ENCODE results near the gene PIAS1. TPM values are rescaled to one million over a fixed set of nuclear protein-coding genes. Genes with fewer than 3 reads are reported as not detected.

Gene PIAS1
- total and polyA plus RNA-seq, 9 of the 15 experiments (the other 6 are each of a cell fraction or from before 2014, with no cell fraction given), result 18.0 to 59.1 (median 28.5) TPM

DNA sequence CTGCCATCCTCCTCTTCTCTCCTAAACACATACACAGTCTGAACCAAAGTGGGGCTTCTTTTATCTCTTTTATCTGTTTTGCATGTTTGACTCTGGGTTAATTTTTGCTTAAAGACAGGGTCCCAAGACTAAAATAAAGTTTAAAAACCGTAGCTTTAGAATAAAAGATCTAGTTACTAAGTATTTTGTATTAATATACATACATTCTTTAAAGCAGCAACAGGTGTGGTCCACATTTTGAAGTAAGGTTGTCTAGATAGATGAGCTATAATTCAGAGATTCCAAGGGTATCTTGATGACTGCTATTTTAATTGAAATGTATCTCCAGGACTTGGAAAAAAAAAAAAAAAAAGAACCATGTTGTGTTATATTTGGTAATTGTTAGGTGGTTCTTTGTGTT, 89.7 kb downstream of the PIAS1 start:
- CTCF ChIA-PET (ENCODE audit: low intra/inter-chr PET ratio), result no interaction called here
- Histone ChIP-seq H3K36me3 (ENCODE audit: control insufficient read depth, insufficient read depth, low read length) (peaks cover 31% of the 10 kb centered on the region; the same call in 2 of the 3 replicates), H3K9me1 (ENCODE audit: control insufficient read depth, insufficient read depth, low read length) (no peaks in the 10 kb centered on the region), H4K20me1 (replicated peaks; ENCODE audit: control insufficient read depth, insufficient read depth, low read length) (no peaks in the 10 kb centered on the region), H3K9me3 (replicated peaks; ENCODE audit: control insufficient read depth, insufficient read depth, low read depth, low read length) (no peaks in the 10 kb centered on the region), H3K4me3 (no peak overlapping the region), H3K27ac (ENCODE audit: extremely low read depth, low read depth, low read length) (no peak overlapping the region), H3K4me2 (ENCODE audit: insufficient read depth, low read length) (no peak overlapping the region), H3K4me1 (replicated peaks in 1 of 2; ENCODE audit: control insufficient read depth in 2 of 2, insufficient read depth in 2 of 2, low read length in 2 of 2) (no peaks in the 10 kb centered on the region), H3K9ac (ENCODE audit: insufficient read depth in 1 of 2, low read depth in 2 of 2, low read length in 2 of 2) (no peak overlapping the region), H2AFZ (ENCODE audit: low read depth, low read length) (no peak overlapping the region), H3K79me2 (ENCODE audit: control insufficient read depth, insufficient read depth, low read length) (peaks cover 2% of the 10 kb centered on the region; the same call in 1 of the 3 replicates), H3K27me3 (ENCODE audit: control insufficient read depth in 2 of 2, insufficient read depth in 2 of 2, low read length in 2 of 2) (no peaks in the 10 kb centered on the region)
- in situ Hi-C loops (cut with MboI) (no loop called here), intact Hi-C loops (cut with micrococcal nuclease) (no loop called here)
- FAIRE-seq, result no peak
- WGBS (ENCODE audit: insufficient coverage, low coverage, missing lambda C conversion rate), result 78% methylated on average over 1 of the region's 1 CpG
- BruUV-seq (replicated peaks), result no TSS peak
- no peak for DNase-seq (ENCODE audit: extremely low read depth in 1 of 4, low spot score in 3 of 4)
- ATAC-seq, result no peak
- TF ChIP-seq ZNF586 (CRISPR knock-in tag; conservative IDR thresholded peaks at IDR 0.05) (no peak), ZBTB17 (CRISPR knock-in tag; IDR thresholded peaks at IDR 0.05) (no peak), GATAD2B (IDR thresholded peaks at IDR 0.05; ENCODE audit: borderline replicate concordance) (no peak), ZNF274 (IDR thresholded peaks at IDR 0.05; ENCODE audit: borderline replicate concordance, low read depth, low read length) (no peak), HLTF (IDR thresholded peaks at IDR 0.05) (no peak), ZNF124 (CRISPR knock-in tag; IDR thresholded peaks at IDR 0.05) (no peak), ZNF212 (CRISPR knock-in tag; IDR thresholded peaks at IDR 0.05) (no peak), ZC3H4 (CRISPR knock-in tag; IDR thresholded peaks at IDR 0.05; ENCODE audit: borderline replicate concordance) (no peak), KLF10 (CRISPR knock-in tag; IDR thresholded peaks at IDR 0.05) (no peak), PCBP2 (IDR thresholded peaks at IDR 0.05; ENCODE audit: low read depth, low read length, poor library complexity, severe bottlenecking) (no peak), SREBF2 (CRISPR knock-in tag; IDR thresholded peaks at IDR 0.05) (no peak)
- TF ChIP-seq, protein P1, sequence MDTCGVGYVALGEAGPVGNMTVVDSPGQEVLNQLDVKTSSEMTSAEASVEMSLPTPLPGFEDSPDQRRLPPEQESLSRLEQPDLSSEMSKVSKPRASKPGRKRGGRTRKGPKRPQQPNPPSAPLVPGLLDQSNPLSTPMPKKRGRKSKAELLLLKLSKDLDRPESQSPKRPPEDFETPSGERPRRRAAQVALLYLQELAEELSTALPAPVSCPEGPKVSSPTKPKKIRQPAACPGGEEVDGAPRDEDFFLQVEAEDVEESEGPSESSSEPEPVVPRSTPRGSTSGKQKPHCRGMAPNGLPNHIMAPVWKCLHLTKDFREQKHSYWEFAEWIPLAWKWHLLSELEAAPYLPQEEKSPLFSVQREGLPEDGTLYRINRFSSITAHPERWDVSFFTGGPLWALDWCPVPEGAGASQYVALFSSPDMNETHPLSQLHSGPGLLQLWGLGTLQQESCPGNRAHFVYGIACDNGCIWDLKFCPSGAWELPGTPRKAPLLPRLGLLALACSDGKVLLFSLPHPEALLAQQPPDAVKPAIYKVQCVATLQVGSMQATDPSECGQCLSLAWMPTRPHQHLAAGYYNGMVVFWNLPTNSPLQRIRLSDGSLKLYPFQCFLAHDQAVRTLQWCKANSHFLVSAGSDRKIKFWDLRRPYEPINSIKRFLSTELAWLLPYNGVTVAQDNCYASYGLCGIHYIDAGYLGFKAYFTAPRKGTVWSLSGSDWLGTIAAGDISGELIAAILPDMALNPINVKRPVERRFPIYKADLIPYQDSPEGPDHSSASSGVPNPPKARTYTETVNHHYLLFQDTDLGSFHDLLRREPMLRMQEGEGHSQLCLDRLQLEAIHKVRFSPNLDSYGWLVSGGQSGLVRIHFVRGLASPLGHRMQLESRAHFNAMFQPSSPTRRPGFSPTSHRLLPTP (IDR thresholded peaks at IDR 0.05; ENCODE audit: borderline replicate concordance, extremely low read depth, insufficient read length), result no peak
- TF ChIP-seq, protein P2, sequence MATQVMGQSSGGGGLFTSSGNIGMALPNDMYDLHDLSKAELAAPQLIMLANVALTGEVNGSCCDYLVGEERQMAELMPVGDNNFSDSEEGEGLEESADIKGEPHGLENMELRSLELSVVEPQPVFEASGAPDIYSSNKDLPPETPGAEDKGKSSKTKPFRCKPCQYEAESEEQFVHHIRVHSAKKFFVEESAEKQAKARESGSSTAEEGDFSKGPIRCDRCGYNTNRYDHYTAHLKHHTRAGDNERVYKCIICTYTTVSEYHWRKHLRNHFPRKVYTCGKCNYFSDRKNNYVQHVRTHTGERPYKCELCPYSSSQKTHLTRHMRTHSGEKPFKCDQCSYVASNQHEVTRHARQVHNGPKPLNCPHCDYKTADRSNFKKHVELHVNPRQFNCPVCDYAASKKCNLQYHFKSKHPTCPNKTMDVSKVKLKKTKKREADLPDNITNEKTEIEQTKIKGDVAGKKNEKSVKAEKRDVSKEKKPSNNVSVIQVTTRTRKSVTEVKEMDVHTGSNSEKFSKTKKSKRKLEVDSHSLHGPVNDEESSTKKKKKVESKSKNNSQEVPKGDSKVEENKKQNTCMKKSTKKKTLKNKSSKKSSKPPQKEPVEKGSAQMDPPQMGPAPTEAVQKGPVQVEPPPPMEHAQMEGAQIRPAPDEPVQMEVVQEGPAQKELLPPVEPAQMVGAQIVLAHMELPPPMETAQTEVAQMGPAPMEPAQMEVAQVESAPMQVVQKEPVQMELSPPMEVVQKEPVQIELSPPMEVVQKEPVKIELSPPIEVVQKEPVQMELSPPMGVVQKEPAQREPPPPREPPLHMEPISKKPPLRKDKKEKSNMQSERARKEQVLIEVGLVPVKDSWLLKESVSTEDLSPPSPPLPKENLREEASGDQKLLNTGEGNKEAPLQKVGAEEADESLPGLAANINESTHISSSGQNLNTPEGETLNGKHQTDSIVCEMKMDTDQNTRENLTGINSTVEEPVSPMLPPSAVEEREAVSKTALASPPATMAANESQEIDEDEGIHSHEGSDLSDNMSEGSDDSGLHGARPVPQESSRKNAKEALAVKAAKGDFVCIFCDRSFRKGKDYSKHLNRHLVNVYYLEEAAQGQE (IDR thresholded peaks at IDR 0.05; ENCODE audit: borderline replicate concordance), result no peak
- TF ChIP-seq, protein P2 (CRISPR knock-in tag; IDR thresholded peaks at IDR 0.05; ENCODE audit: low read depth), result no peak
- POLR2A ChIA-PET, result no interaction called here

Measured in K562 (cell line).